22Rv1 (cell line): Measurements from ENCODE around the gene RNF220.

Experiments
- H3K27ac ChIP-seq: fragments of 450-650 bp; 2 replicates; pipeline ENCODE4 v1.5.1; 2017
- ZFX ChIP-seq: fragments of 450-650 bp; IDR thresholded peaks from 2 replicates; pipeline ENCODE4 v1.6.1; 2017; ENCODE audit warnings: antibody characterized with exemption, borderline replicate concordance
- TF ChIP-seq, protein P1 (sequence below): fragments of 450-650 bp; IDR thresholded peaks from 2 replicates; pipeline ENCODE4 v1.5.1; 2017; ENCODE audit warnings: mild to moderate bottlenecking

Gene RNF220

DNA sequence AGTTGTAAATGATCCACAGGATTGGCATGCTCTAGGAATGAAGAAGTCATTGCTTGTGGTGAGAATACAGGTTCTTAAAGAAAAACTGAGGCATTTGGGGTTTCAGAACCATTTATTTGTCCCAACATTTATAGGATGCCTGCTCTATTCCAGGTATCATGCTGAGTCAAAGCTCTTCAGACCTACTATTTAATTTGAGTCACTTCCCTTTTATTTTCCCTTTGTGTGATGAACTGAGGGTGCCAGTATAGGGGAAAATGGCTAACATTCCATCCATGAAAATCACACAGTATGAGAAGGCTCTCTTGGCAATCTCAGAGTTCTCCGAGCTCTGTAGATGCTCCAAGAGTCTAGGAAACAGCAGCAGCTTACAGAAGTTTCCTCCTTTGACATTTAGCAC, 110.4 kb downstream of the RNF220 start:
- TF ChIP-seq, protein P1, sequence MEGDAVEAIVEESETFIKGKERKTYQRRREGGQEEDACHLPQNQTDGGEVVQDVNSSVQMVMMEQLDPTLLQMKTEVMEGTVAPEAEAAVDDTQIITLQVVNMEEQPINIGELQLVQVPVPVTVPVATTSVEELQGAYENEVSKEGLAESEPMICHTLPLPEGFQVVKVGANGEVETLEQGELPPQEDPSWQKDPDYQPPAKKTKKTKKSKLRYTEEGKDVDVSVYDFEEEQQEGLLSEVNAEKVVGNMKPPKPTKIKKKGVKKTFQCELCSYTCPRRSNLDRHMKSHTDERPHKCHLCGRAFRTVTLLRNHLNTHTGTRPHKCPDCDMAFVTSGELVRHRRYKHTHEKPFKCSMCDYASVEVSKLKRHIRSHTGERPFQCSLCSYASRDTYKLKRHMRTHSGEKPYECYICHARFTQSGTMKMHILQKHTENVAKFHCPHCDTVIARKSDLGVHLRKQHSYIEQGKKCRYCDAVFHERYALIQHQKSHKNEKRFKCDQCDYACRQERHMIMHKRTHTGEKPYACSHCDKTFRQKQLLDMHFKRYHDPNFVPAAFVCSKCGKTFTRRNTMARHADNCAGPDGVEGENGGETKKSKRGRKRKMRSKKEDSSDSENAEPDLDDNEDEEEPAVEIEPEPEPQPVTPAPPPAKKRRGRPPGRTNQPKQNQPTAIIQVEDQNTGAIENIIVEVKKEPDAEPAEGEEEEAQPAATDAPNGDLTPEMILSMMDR: no peak
- TF ChIP-seq ZFX: no peak
- H3K27ac ChIP-seq: no peak overlapping the region

DNA sequence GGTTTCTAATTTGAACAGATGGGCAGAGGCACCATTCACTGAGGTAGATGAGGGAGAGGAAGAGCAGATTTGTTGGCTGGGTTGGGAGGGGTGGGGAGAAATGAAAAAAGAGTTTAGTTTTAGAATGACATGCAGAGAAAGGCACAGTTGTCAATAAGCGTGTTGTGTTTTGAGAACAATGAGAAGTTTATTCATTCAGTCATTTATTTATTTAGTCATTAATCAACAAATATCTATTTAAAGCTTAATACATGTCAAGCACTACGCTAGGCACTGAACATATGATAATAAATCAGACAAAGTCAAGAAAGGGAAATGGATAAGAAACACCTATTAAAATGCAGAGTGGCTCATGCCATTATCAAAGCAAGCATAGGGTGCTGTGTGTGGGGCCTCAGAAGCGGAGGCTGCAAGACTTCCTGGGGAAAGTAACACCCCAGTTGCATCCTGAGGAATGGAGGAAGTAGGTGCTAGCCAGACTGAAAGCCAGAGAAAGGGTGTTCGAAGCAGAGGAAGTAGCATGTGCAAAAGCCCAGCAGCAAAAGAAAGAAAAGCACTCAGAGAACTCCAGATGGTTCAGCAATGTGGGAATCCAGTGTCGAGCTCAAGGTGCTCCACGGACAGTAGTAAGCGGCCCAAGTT, 114.1 kb downstream of the RNF220 start:
- H3K27ac ChIP-seq: no peak overlapping the region
- TF ChIP-seq, protein P1: no peak
- no peak for TF ChIP-seq ZFX

DNA sequence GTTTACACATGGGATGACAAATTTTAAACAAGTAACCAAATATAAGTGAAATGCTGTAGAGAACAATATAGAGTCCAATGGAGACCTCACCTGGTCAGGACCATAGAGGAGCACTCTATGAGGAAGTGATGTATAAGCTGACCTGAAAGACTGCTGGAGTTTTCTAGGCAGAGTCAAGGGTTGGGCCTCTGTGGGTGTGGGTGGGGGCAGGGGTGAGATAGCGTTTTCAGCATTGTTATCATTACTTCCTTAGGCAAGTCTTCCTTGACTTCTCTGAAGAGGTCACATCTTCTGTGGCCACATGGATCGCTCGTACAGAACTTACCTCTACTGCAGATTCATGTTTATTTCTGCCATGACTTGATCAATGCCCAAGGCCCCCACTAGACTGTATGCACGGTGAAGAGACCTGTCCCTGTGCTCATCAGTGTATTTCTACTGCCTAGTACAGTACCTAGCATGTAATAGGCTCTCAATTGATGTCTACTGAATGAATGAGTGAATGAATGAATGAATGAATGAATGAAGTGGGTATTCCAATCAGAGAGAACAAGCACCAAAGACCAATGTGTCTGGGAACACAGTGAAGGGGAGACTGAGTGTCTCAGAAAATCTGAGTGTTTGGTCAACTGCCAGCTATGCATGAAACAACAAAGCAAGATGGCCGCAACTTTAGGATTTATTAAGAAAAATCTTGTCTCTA, 116.5 kb downstream of the RNF220 start:
- H3K27ac ChIP-seq: no peak overlapping the region
- TF ChIP-seq, protein P1: no peak
- no peak for TF ChIP-seq ZFX

DNA sequence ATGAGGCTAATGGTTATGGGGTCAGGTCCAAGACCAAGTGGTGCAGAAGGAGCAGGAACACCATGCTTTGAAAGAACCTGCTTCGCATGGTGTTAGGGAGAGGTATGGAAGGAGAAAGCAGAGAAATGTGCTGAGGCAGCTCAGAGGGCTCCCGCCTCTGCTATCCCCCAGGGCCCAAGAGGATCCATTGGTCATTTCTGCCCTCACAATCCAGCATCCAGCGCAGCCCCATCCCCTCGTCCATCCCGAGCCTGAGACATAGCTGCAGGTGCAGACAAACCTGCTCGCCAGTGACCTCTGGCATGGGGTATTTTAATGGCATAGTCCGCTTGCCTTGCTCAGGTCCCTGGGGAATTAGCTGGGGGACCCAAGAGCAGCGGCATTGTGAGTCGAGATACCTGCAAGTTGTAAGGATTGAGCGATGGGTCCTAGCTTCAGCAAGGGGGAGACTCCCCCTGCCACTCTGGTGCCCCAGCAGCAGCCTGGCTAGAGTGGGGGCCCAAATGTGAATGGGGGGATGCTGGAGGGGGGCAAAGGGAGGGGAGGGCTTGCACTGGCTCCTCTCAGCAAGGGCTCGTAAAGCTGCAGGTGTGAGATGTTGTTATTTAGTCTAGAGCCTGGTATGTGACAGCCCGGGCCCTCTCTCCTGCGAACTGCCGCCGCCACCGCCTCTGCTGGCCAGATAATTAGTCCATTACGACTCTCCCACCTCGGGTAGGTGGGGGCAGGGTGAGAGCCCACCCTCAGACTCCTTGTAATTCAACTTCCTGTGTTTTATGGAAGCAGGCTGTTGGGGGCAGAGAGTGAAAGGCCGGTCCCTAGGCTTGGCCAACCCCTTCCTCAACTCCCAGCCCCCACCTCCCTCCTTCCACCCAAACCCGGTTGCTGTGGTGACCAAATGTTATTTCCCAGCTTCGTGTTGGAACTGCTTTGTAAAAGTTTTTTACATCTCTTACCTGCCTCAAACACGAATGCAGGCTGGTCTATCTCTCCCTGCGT, 118.8 kb downstream of the RNF220 start:
- no peak overlapping the region for H3K27ac ChIP-seq
- no peak for TF ChIP-seq ZFX

DNA sequence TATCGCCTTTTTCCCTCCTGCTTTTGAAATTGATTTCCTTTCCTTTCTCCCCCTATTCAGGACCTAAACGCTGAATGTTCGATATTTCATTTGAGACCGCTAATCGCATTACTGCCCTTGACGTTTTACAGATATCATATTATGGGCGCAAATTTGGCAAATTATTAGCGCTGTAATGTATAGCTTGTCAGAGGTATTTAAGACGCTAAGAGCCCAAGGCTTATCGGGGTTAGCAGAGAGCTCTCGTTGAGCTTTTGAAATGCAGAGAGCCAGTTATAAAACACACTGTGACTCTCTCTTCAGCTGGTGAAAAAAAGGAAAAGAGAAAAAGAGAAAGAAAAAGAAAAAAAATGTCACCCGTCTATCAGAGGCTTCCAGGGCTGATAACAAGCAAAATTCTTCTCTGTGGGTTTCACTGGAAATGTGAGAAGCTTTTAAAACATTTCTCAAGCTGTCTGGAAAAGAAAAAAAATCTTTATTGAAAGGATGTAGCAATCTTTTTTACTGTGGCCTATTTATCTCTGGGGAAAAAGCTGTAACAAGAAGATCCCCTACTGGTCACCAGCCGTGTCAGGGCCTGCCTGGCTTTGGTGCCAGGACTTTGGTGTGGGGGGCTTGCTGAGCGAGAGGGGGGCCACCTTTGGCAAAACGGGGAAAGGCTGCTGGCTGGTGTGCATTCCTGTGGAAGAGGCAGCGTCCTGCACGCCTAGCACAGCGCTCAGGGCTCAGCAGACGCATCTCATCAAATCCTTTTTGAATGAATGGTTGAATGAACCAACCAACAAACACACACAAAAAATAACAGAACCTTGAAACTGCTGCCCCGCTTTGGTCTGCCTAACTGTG, 119.8 kb downstream of the RNF220 start:
- H3K27ac ChIP-seq: no peak overlapping the region
- TF ChIP-seq ZFX: no peak
- TF ChIP-seq, protein P1: no peak

DNA sequence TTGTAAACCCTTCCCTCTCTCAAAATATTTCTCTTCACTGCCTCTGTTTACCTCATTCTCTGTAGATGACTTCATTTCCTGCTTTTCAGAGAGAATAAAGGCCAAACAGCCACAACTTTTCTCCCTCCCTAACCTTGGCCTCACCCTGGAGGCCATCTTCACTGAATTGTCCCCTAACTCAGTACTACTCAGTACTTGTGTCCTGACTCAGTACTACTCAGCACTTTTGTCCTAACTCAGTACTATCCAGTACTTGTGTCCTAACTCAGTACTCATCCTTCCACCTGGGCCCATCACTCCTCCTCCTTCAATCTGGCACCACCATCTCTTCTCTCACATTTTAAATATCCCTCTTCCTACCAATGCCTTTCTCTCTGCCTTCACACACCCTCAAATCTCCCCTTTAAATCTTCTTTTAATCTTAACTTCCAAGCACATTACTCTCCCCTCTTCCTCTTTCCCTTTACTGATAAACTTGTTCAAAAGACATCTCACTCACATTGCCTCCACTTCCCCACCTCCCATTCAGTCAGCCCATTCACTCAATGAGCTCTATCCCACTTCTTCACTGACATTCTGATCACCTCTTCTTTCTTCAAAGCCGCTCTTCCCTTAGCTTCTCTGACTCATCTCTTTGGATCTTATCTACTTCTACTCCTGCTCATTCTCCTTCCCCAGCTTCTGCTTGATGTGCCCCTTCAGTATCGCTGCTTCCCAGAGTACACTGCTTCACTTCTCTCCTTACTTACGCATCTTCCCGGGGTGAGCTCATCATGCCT, 121.4 kb downstream of the RNF220 start:
- TF ChIP-seq, protein P1: no peak
- TF ChIP-seq ZFX: no peak
- no peak overlapping the region for H3K27ac ChIP-seq
